GM19463 (cell line): ENCODE data around the gene KCNJ2.

Experiments used
- ATAC-seq: cut with Tn5 transposase; IDR thresholded peaks from one replicate; pipeline ENCODE4 v1.9.1; 2021; ENCODE audit warnings: mild to moderate bottlenecking, moderate library complexity; ENCODE audit not compliant: unreplicated experiment

The KCNJ2 gene

GRCh38 chr17:70201872-70202419 lies 32.6 kb downstream of the KCNJ2 start:
- ATAC-seq: no peak

- no peak for ATAC-seq
Measured at GRCh38 chr17:70202840-70203239, 33.5 kb downstream of the KCNJ2 start.

- no peak for ATAC-seq
Measured at GRCh38 chr17:70204431-70204830, 35.1 kb downstream of the KCNJ2 start.

GRCh38 chr17:70205401-70205800 lies 36.1 kb downstream of the KCNJ2 start:
- no peak for ATAC-seq

GRCh38 chr17:70206361-70207010 lies 37.2 kb downstream of the KCNJ2 start:
- no peak for ATAC-seq

GRCh38 chr17:70207184-70207583 lies 37.9 kb downstream of the KCNJ2 start:
- ATAC-seq: no peak

GRCh38 chr17:70208080-70208794 lies 38.9 kb downstream of the KCNJ2 start:
- ATAC-seq: peak; percentile 49

GRCh38 chr17:70208825-70209555 lies 39.7 kb downstream of the KCNJ2 start:
- ATAC-seq: peak; percentile 58

GRCh38 chr17:70215656-70216055 lies 46.3 kb downstream of the KCNJ2 start:
- no peak for ATAC-seq

GRCh38 chr17:70217571-70217970 lies 48.2 kb downstream of the KCNJ2 start:
- ATAC-seq: no peak

GRCh38 chr17:70225276-70225675 lies 55.9 kb downstream of the KCNJ2 start:
- ATAC-seq: no peak
